Measurements from ENCODE around the gene VWF.

Gene VWF

DNA sequence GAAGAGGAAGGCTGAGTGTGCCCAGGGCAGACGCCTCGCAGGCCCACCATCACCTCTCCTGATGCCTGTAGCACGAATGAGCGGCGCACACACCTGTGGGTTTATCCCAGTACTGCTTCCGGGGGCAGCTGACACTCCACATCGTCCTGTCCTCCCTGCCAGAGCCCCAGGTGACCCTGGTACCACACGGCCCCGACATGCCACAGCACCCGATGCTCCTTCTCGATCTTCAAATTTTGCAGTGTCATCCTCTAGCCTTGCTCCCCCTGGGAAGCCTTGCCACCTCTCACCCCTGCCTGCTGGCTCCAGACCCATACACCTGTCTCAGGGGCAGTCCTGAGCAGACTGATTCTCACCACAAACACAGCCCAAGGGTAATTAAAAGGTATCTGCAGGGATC lies 220.0 kb downstream of the VWF start:
- DNase-seq, result no peak

DNA sequence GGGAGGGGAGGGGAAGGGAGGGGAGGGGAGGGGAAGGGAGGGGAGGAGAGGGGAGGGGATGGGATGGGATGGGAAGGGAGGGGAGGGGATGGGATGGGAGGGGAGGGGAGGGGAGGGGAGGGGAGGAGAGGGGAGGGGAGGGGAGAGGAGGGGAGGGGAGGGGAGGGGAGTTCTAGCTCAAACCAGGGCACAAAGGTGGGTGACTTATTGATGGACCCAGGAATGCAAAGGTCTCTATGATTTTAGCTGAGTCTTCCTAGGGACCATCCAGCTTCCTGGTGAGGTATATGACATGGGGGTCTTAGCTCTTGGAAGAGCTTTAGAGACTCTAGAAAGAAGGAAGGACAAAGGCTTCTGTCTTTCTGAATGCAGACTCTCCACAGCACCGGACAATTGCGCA lies 221.7 kb downstream of the VWF start:
- DNase-seq, result no peak

DNA sequence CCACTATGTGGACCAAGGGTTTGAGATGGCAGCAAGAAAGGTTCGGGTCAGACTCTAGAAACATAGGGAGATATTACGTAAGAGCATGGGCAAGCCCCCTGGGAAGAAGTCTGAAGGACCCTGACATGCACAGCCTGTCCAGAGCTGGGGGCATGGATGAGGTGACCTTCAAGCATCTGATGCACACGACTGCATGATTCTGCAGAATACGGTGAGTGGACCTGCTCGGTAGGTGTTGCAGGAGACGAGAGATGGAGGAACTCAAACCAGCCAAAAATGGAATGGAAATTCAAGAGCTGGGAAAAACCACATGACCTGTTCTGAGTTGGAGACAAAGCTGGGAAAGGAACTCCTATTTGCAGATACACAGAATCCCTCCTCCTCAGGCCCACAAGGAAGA lies 223.1 kb downstream of the VWF start:
- DNase-seq, result no peak

DNA sequence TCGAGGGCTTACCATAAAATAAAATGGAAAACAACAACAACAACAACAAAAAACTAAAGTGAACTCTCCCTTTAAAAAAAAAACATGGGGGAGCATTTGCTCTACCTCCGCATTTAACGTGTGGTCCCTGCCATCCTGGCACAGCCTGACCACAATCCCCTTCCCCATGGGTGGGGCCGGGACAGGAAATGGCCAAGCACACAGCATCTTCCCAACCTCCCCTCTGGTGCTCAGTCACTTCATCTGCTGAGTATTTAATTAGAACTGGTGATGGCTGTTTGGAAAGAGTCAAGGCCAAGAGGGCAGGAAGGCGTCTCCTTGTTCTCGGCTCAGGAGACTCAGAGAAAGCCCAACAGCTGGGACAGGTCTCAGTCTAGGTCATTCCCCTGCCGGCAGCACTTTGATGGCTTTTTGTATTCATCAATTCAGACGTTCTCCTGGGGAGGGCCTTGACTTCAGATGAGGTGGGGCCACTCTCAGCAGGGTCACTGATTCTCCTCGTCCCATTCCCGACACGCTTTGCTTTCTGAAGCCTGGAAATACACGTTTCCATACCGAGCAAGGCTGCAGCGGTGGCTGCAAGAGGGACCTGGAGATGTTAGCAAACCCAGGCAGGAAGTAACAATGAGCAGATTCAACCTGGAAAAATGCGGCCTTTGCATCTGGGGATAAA lies 223.8 kb downstream of the VWF start:
- DNase-seq, result no peak

DNA sequence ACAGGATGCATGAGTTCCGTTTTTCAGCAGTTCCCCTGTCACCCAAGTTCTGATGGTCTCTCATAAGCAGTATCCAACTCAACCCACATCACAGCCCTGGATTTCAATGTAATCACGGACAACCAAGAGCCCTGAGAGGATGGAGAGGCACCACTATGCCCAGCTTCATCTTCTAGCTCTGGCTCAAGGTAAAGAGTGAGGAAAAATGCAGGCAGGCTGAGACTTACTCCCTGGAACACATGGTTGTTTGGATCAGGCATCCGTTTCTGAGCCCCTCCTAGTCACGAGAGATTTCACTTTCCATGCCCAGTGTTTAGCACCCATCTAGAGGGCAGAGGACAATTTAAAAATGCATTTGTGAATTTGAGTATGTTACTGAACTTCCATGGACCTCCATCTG lies 224.4 kb downstream of the VWF start:
- DNase-seq, result no peak

DNA sequence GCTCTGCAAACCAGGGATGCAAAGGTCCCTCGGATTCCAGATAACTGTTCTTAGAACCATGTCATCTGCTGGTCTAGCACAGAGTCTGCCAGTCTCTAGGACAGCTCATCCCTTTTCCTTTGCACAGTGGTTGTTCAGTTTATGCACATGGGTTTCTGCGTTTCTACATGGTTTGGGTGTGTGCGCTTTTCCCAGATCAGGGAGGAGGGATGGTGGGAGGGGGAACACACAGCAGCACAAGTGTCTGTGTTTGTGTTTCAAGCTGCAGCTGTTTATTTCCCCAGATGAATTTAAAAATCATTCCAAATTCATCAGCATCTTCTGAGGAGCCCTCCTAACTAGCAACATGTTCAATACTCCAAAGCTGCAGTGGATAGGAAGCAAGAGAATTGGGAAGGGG lies 224.8 kb downstream of the VWF start:
- DNase-seq, result no peak

DNA sequence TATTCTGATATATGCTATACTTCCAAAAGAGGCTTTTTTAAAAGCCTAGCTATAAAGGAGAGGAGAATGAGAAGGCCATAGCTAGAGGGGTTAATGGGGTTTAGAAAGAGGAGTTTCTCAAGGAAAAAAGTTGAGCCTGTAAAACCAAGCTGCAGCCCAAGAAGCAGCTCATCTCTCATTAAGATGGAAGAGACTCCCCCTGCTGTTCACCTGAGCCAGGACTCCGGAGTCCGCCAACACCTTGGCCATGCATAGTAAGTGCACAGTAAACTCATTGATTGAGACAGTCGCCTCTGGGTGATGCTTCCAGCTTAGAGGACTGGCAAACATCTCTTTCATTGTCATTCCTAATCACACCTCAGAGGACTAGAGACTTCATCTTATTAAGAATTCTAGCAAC lies 225.6 kb downstream of the VWF start:
- no peak for DNase-seq

Measured in NCI-H510A (cell line).